ENCODE measurements around the gene CHRNB2. TPM values are rescaled to one million over a fixed set of nuclear protein-coding genes. Genes with fewer than 3 reads are reported as not detected.

The CHRNB2 gene
- total and polyA plus RNA-seq, 2 donors (not counting 1 experiment from before 2014, with no cell fraction given) = 0.03 TPM; not detected in 1

- Histone ChIP-seq H3K36me3 (replicated peaks in 1 of 2; ENCODE audit: control extremely low read depth in 1 of 2, control insufficient read depth in 1 of 2, extremely low read depth in 1 of 2, insufficient read depth in 2 of 2, low read length in 1 of 2) (peaks cover 1 to 4% of the 10 kb centered on the region in 2 experiments), H3K9me3 (ENCODE audit: control extremely low read depth in 1 of 3, control insufficient read depth in 2 of 3, insufficient read depth in 1 of 3, low read length in 2 of 3) (peaks cover 0 to under 1% (median 0%) of the 10 kb centered on the region in 3 donors), H3K4me3 (ENCODE audit: control extremely low read depth in 1 of 5, extremely low read depth in 1 of 5, insufficient read depth in 1 of 5, low read depth in 2 of 5, low read length in 4 of 5) (no peak overlapping the region), H4K20me1 (ENCODE audit: control insufficient read depth, insufficient read depth, low read length, poor library complexity, severe bottlenecking) (peaks cover 27% of the 10 kb centered on the region), H3K4me2 (replicated peaks; ENCODE audit: low read depth, low read length, poor library complexity, severe bottlenecking) (no peak overlapping the region), H3K27ac (ENCODE audit: low read length in 2 of 2) (no peak overlapping the region), H2AFZ (ENCODE audit: insufficient read depth, low read depth, low read length, poor library complexity, severe bottlenecking) (no peak overlapping the region), H3K27me3 (replicated peaks in 1 of 4; ENCODE audit: control extremely low read depth in 1 of 4, control insufficient read depth in 3 of 4, insufficient read depth in 4 of 4, low read length in 3 of 4) (no peaks in the 10 kb centered on the region), H3K79me2 (ENCODE audit: control insufficient read depth, insufficient read depth, low read length) (peaks cover 76% of the 10 kb centered on the region), H3K9ac (ENCODE audit: low read length) (no peak overlapping the region), H3K4me1 (ENCODE audit: control insufficient read depth in 2 of 2, insufficient read depth in 2 of 2, low read length in 2 of 2) (peaks cover 8 to 12% of the 10 kb centered on the region in 2 donors)
- peak overlapping the region; percentile 37 for H3K4me3 Mint-ChIP-seq
- 96% methylated on average over 8 of the region's 8 CpGs for WGBS (ENCODE audit: insufficient coverage)
- ATAC-seq (ENCODE audit: low read depth) = no peak
- ChIA-PET POLR2A (interaction anchor here (0.7 kb wide), 1 partner anchor 392 kb away, joined by 3 read pairs; no protein-coding TSS in a partner anchor), CTCF (interaction anchor here (1.1 to 2.6 kb wide), 3 partner anchors 65 to 135 kb away, joined by 3 to 7 read pairs (median 6); no protein-coding TSS in a partner anchor)
- H3K4me1 Mint-ChIP-seq = peaks cover 43% of the 10 kb centered on the region
- intact Hi-C loops (cut with micrococcal nuclease) = loop anchor here (5.0 kb wide), 1 partner anchor 703 kb away; the partner anchor contains the start of gene GATAD2B
- H3K27me3 Mint-ChIP-seq = no peaks in the 10 kb centered on the region
- H3K9me3 Mint-ChIP-seq (ENCODE audit: insufficient read depth) = peaks cover 3% of the 10 kb centered on the region
- TF ChIP-seq CTCF (IDR thresholded peaks at IDR 0.05) (no peak), EZH2 (IDR thresholded peaks at IDR 0.05; ENCODE audit: borderline replicate concordance, insufficient read depth, low read depth, low read length, poor library complexity, severe bottlenecking) (no peak)
- H3K27ac Mint-ChIP-seq = no peak overlapping the region
- DNase-seq = no peak
Measured at GRCh38 chr1:154624746-154625643, 57.4 kb downstream of the CHRNB2 start.

All from B cell (primary cell).